HCT116 (cell line): Measurements from ENCODE around the gene PDK2. TPM values are rescaled to one million over a fixed set of nuclear protein-coding genes. Genes with fewer than 3 reads are reported as not detected.
A peak's percentile ranks its signal among the peaks of the same experiment; 100 is the strongest.

Source experiments
- ATAC-seq: fragments of 200-7000 bp; cut with Tn5 transposase; 2 replicates; pipeline ENCODE4 v1.9.1; 2020; ENCODE audit warnings: mild to moderate bottlenecking, moderate library complexity
- BruUV-seq: library from RNA; stranded (reverse); fragments of 400-500 nt; replicated peaks from 2 replicates; lab custom pipeline; 2021; lab: Mats Ljungman, UMichigan
- CTCF ChIA-PET: fragments of 300-600 bp; sonication (Branson Sonifier 250); formaldehyde crosslinking; loops from one replicate; lab custom pipeline; 2021; ENCODE audit warnings: antibody characterized with exemption; lab: Charles Lee
- POLR2A ChIA-PET: fragments of 300-600, 350-600 bp; sonication (Branson Sonifier 250); formaldehyde crosslinking; loops from one replicate; lab custom pipeline; 2021; ENCODE audit warnings: antibody characterized with exemption; lab: Charles Lee
- RAD21 ChIA-PET, 2 experiments: fragments of 300-600 bp; sonication (Branson Sonifier 250); formaldehyde crosslinking; loops; one replicate each; lab custom pipeline; 2023; ENCODE audit warnings: low total read pairs in 2 of 2; ENCODE audit not compliant: uncharacterized antibody in 2 of 2, unreplicated experiment in 2 of 2, low non-redundant PET in 1 of 2; lab: Charles Lee
- DNase-seq: peaks from one replicate; pipeline ENCODE4 v3.0.0-alpha.2; 2010; ENCODE audit warnings: low read depth, low spot score
- H2AFZ ChIP-seq: fragments of 200-600 bp; shearing (Covaris generic), sonication (generic); 2 replicates; pipeline ENCODE4 v1.6.1; 2017; ENCODE audit warnings: low read depth, mixed run types, mixed read lengths, antibody characterized with exemption, low read length; ENCODE audit not compliant: poor library complexity, severe bottlenecking
- H3K27ac ChIP-seq: 2 replicates; pipeline ENCODE4 v1.5.1; 2012; ENCODE audit warnings: low read depth, low read length
- H3K27me3 ChIP-seq: fragments of 200-600 bp; sonication (generic); 2 replicates; pipeline ENCODE4 v1.6.1; 2016; ENCODE audit warnings: mixed run types, low read length, mixed read lengths; ENCODE audit not compliant: insufficient read depth
- H3K36me3 ChIP-seq, 2 experiments: fragments of 200-500 bp in 1 of 2; fragments of 200-600 bp in 1 of 2; sonication (Bioruptor generic) in 1 of 2; sonication (generic) in 1 of 2; 2 replicates each; pipeline versions ENCODE4 v1.5.1 to v1.6.1; 2014 to 2016; ENCODE audit warnings: low read length in 2 of 2, inconsistent platforms in 1 of 2, mixed read lengths in 1 of 2, mixed run types in 1 of 2; ENCODE audit not compliant: insufficient read depth in 2 of 2, control insufficient read depth in 1 of 2
- H3K4me1 ChIP-seq, 2 experiments: fragments of 200-600 bp in 1 of 2; sonication (generic) in 1 of 2; 2 replicates each; pipeline versions ENCODE4 v1.5.1 to v1.6.1; 2012 to 2017; ENCODE audit warnings: low read length in 2 of 2, inconsistent platforms in 1 of 2, mild to moderate bottlenecking in 1 of 2, mixed read lengths in 1 of 2, mixed run types in 1 of 2, moderate library complexity in 1 of 2; ENCODE audit not compliant: insufficient read depth in 2 of 2, control insufficient read depth in 1 of 2
- H3K4me2 ChIP-seq: fragments of 200-600 bp; sonication (generic); 2 replicates; pipeline ENCODE4 v1.6.1; 2017; ENCODE audit warnings: mixed run types, low read length, mixed read lengths
- H3K4me3 ChIP-seq, 2 experiments: fragments of 200-600 bp in 1 of 2; sonication (generic) in 1 of 2; replicated peaks in 1 of 2; 2 replicates each; pipeline ENCODE4 v1.5.1; 2011 to 2016; ENCODE audit warnings: low read length in 2 of 2, control low read depth in 1 of 2, low read depth in 1 of 2, mild to moderate bottlenecking in 1 of 2, mixed read lengths in 1 of 2, mixed run types in 1 of 2
- H3K79me2 ChIP-seq: fragments of 200-600 bp; sonication (generic); 2 replicates; pipeline ENCODE4 v1.6.1; 2017; ENCODE audit warnings: mild to moderate bottlenecking, mixed run types, low read length, moderate library complexity, mixed read lengths; ENCODE audit not compliant: insufficient read depth
- H3K9ac ChIP-seq: fragments of 200-600 bp; sonication (generic); 2 replicates; pipeline ENCODE4 v1.6.1; 2016; ENCODE audit warnings: low read length, mixed read lengths
- H3K9me2 ChIP-seq: fragments of 200-600 bp; sonication (generic), shearing (Covaris generic); 2 replicates; pipeline ENCODE4 v1.6.1; 2017; ENCODE audit warnings: mixed run types, mild to moderate bottlenecking, moderate library complexity; ENCODE audit not compliant: insufficient read depth
- H3K9me3 ChIP-seq, 2 experiments: fragments of 200-500 bp in 1 of 2; fragments of 200-600 bp in 1 of 2; sonication (Bioruptor generic) in 1 of 2; sonication (generic) in 1 of 2; 2 replicates each; pipeline ENCODE4 v1.6.1; 2014 to 2017; ENCODE audit warnings: low read length in 2 of 2, mixed read lengths in 2 of 2, inconsistent platforms in 1 of 2, low read depth in 1 of 2, mild to moderate bottlenecking in 1 of 2, mixed run types in 1 of 2, moderate library complexity in 1 of 2; ENCODE audit not compliant: control insufficient read depth in 1 of 2, insufficient read depth in 1 of 2
- H4K20me1 ChIP-seq: fragments of 200-600 bp; sonication (generic), shearing (Covaris generic); 2 replicates; pipeline ENCODE4 v1.6.1; 2017; ENCODE audit warnings: mixed run types, mild to moderate bottlenecking, moderate library complexity; ENCODE audit not compliant: insufficient read depth
- CTCF ChIP-seq, 3 experiments: fragments of 200-600 bp in 1 of 3; sonication (generic) in 1 of 3; IDR thresholded peaks in 2 of 3; conservative IDR thresholded peaks in 1 of 3; 2 replicates each; pipeline ENCODE4 v1.5.1; 2012 to 2017; ENCODE audit warnings: low read depth in 2 of 3, low read length in 2 of 3, antibody characterized with exemption in 1 of 3, borderline replicate concordance in 1 of 3, control low read depth in 1 of 3, mild to moderate bottlenecking in 1 of 3, mixed read lengths in 1 of 3, mixed run types in 1 of 3, moderate library complexity in 1 of 3; ENCODE audit not compliant: insufficient read depth in 1 of 3
- FOSL1 ChIP-seq: IDR thresholded peaks from 2 replicates; pipeline ENCODE4 v1.6.1; 2012; ENCODE audit warnings: low read depth
- POLR2AphosphoS5 ChIP-seq: IDR thresholded peaks from 2 replicates; pipeline ENCODE4 v1.6.1; 2011; ENCODE audit warnings: mild to moderate bottlenecking, low read depth, low read length, moderate library complexity
- REST ChIP-seq: IDR thresholded peaks from 2 replicates; pipeline ENCODE4 v1.6.1; 2012; ENCODE audit warnings: low read depth
- SIN3A ChIP-seq: IDR thresholded peaks from 2 replicates; pipeline ENCODE4 v1.6.1; 2012; ENCODE audit warnings: low read depth
- TCF7L2 ChIP-seq: IDR thresholded peaks from 2 replicates; pipeline ENCODE4 v1.7.0; 2011; ENCODE audit warnings: borderline replicate concordance, inconsistent platforms; ENCODE audit not compliant: insufficient read depth, insufficient read length; ENCODE audit errors: extremely low read depth
- ZFX ChIP-seq: fragments of 450-650 bp; IDR thresholded peaks from 2 replicates; pipeline ENCODE4 v1.6.1; 2017
- intact Hi-C: fragments of 100-400 bp; cut with micrococcal nuclease; formaldehyde crosslinking; loops from 2 replicates; pipeline ENCODE4 v1.10.0; 2022
- total RNA-seq: library from RNA; stranded (reverse); gene quantifications from one replicate; pipeline ENCODE4 v1.2.1, GENCODE V29; 2021; ENCODE audit not compliant: unreplicated experiment

PDK2 gene
- total RNA-seq, 1 experiment from 2014 or later, result 39.1 TPM

- Histone ChIP-seq H3K4me2 (peak overlapping the region; percentile 87), H3K79me2 (peaks cover 56% of the 10 kb centered on the region), H3K4me3 (peak overlapping the region; percentile 82 to 88), H3K27ac (peak overlapping the region; percentile 93), H3K27me3 (no peaks in the 10 kb centered on the region), H3K36me3 (peaks cover 0 to 12% of the 10 kb centered on the region in 2 experiments; a peak in 1 of 4 replicates), H2AFZ (no peak overlapping the region), H4K20me1 (no peaks in the 10 kb centered on the region), H3K9me2 (no peaks in the 10 kb centered on the region), H3K9ac (peak overlapping the region; percentile 82), H3K9me3 (no peaks in the 10 kb centered on the region), H3K4me1 (peaks cover 77 to 86% of the 10 kb centered on the region in 2 experiments)
- TF ChIP-seq CTCF (IDR thresholded peaks at IDR 0.05 in 2 of 3, conservative IDR thresholded peaks at IDR 0.05 in 1 of 3; ENCODE audit: borderline replicate concordance in 1 of 3, insufficient read depth in 1 of 3, low read depth in 2 of 3, low read length in 2 of 3) (peak in 2 of 3 experiments; percentile 36 to 51; a peak in 4 of 6 replicates), ZFX (peak; percentile 44), REST (no peak), FOSL1 (no peak), TCF7L2 (peak; percentile 39), SIN3A (no peak), POLR2AphosphoS5 (peak; percentile 5; the same call in 1 of the 2 replicates)
- ChIA-PET POLR2A (interaction anchor here (0.7 to 6.8 kb wide), 19 partner anchors 8 to 207 kb away, joined by 3 to 99 read pairs (median 5); partner anchors contain the start of gene PDK2), RAD21 (interaction anchor here (0.6 to 1.9 kb wide), 8 partner anchors 8 to 58 kb away, joined by 3 to 12 read pairs (median 4); no protein-coding TSS in a partner anchor), CTCF (interaction anchor here (0.6 to 3.5 kb wide), 12 partner anchors 8 to 486 kb away, joined by 3 to 28 read pairs (median 4); partner anchors contain the start of gene PDK2)
- intact Hi-C loops, result no loop called here
- no TSS peak for BruUV-seq
- peak; percentile 26 for ATAC-seq
- DNase-seq, result no peak
Measured at GRCh38 chr17:50056217-50056960, 38.8 kb upstream of the PDK2 start.
